Fibroblast of villous mesenchyme (primary cell): ENCODE results near the gene PI4KA. TPM values are rescaled to one million over a fixed set of nuclear protein-coding genes. Genes with fewer than 3 reads are reported as not detected.

Experiments
- DNase-seq: peaks from one replicate; pipeline ENCODE4 v3.0.0-alpha.2; 2010; ENCODE audit warnings: low read depth
- H3K4me3 ChIP-seq: 2 replicates; pipeline ENCODE4 v1.5.1; 2011; ENCODE audit warnings: low read depth, mild to moderate bottlenecking, low read length
- total RNA-seq: library from RNA; depleted of rRNA; stranded (reverse); fragments of >200 nt; gene quantifications from 2 replicates; pipeline ENCODE4 v1.2.3, GENCODE V29; 2012
- TF ChIP-seq, protein P1 (sequence below): IDR thresholded peaks from 2 replicates; pipeline ENCODE4 v1.5.1; 2012; ENCODE audit warnings: low read depth, mild to moderate bottlenecking, low read length; ENCODE audit not compliant: insufficient read depth

The PI4KA gene
- total RNA-seq, 1 donor: 73.4 TPM

DNA sequence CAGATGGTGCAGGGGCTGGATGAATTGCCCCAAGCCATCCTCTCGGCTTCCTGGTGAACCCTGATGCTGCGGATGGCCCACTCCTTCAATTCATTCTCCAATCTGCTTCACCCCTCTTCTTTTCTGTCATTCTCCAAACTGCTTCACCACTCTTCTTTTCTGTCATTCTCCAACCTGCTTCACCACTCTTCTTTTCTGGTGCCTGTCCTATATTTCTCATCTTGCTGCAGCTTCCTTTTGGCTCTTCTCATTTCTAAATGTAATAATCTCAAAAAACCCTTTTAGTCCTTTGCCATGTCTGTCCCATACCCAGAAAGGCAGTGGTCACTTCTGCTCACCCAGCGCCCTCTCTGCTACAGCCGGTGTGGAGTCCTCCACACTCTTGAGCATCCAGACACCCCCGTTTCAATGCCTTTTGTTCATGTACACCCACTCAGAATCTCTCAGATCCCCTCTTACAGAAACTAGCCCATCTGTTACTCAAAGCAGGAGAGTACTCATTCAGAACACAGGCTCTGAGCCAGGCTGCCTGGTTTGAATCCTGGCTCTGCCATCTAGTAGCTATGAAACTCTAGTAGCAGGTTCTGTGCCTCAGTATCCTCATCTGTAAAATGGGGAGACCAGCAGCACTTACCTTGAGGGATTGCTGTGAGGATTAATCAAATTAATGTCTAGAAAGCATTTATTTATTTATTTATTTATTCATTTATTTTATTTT, 69.8 kb downstream of the PI4KA start:
- DNase-seq: no peak
- TF ChIP-seq, protein P1, sequence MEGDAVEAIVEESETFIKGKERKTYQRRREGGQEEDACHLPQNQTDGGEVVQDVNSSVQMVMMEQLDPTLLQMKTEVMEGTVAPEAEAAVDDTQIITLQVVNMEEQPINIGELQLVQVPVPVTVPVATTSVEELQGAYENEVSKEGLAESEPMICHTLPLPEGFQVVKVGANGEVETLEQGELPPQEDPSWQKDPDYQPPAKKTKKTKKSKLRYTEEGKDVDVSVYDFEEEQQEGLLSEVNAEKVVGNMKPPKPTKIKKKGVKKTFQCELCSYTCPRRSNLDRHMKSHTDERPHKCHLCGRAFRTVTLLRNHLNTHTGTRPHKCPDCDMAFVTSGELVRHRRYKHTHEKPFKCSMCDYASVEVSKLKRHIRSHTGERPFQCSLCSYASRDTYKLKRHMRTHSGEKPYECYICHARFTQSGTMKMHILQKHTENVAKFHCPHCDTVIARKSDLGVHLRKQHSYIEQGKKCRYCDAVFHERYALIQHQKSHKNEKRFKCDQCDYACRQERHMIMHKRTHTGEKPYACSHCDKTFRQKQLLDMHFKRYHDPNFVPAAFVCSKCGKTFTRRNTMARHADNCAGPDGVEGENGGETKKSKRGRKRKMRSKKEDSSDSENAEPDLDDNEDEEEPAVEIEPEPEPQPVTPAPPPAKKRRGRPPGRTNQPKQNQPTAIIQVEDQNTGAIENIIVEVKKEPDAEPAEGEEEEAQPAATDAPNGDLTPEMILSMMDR: no peak
- no peak overlapping the region for H3K4me3 ChIP-seq

DNA sequence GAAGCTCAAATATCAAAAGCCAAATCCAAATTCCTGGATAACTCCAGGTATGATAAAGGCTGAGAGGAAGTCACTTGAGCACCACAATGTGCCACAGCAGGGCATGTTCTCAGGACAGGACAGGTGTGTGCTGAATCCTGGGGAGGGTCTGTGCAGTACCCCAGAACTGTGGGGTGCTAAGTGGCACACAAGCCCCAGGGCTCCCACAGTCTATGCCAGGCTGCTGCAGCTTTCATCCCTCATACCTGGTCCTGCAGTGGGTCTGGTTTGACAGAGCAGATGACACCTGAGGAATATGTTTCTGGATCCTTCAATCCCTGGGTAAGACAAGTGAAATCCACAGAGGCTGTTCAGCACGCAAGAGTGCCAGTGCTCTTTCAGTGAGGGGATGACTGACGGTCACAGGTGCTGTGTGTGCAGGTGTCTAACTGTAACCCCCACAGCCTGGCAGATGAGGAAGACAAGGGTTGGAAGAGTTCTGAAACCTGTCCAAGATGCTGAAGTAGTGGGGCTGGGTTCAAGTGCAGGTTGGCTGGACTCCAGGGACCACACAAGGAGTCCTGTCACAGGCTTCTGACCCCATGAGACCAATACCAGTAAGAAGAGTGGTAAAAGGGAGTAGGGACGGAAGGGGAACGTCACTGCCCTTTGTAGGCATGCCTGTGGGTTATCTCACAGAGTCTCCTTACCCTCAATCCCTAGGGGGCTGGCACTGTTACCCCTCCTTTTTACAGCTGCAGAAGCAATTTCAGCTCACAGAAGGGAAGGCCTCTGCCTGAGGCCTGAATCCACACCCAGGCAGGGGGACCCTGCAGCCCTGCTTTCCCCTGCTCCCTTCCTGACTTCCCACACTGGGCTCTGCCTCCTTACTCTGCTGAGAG, 70.6 kb downstream of the PI4KA start:
- DNase-seq: no peak
- no peak overlapping the region for H3K4me3 ChIP-seq
- TF ChIP-seq, protein P1: no peak

- TF ChIP-seq, protein P1: no peak
- no peak for DNase-seq
- H3K4me3 ChIP-seq: no peak overlapping the region
Observed at GRCh38 chr22:20787223-20787622, 71.4 kb downstream of the PI4KA start.

DNA sequence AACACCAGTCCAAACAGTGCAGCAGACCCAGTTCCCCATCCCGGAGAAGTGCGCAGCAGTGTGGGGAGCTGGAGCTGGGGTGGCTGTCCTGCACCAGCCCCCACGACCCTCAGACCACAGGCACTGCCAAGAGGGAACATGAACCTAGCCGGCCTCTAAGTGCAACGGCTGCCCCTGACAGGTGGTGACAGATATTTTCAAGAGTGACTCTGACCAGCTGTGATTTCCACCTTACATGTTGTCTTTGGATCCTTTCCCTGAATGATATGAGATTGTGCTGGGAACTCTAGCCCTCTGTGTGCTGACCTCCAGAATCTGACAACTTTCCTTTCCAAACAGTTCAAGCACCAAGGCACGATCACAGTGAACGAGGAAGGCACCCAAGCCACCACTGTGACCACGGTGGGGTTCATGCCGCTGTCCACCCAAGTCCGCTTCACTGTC, 72.1 kb downstream of the PI4KA start:
- TF ChIP-seq, protein P1: no peak
- no peak for DNase-seq
- no peak overlapping the region for H3K4me3 ChIP-seq

- TF ChIP-seq, protein P1: no peak
- DNase-seq: no peak
- H3K4me3 ChIP-seq: no peak overlapping the region
Observed at GRCh38 chr22:20786048-20786447, 72.6 kb downstream of the PI4KA start.

DNA sequence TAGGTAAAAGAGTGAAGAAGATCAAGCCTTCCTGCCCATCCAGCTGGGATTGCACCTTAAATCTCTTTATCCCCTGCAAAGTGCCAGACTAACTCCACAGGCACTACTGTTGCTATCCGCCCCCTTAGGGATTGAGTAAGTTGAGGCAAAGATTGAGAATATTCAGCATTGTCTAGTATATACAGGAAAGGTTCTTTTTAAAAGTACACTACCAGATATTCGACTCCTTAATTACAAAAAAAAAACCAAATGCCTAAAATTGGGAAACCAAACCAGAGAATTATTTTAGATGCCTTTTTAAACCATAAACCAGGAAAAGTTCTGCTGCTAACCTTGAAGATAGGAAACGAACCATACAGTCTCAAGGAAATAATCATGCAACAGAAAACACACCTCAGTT, 73.2 kb downstream of the PI4KA start:
- TF ChIP-seq, protein P1: no peak
- H3K4me3 ChIP-seq: no peak overlapping the region
- no peak for DNase-seq
